ENCODE data around the gene ARPC2. TPM values are rescaled to one million over a fixed set of nuclear protein-coding genes. Genes with fewer than 3 reads are reported as not detected.

ARPC2 gene
- total and polyA plus RNA-seq, 2 of the 13 experiments (the other 11 are each of a cell fraction or from before 2014, with no cell fraction given), result 168 to 303 TPM

DNA sequence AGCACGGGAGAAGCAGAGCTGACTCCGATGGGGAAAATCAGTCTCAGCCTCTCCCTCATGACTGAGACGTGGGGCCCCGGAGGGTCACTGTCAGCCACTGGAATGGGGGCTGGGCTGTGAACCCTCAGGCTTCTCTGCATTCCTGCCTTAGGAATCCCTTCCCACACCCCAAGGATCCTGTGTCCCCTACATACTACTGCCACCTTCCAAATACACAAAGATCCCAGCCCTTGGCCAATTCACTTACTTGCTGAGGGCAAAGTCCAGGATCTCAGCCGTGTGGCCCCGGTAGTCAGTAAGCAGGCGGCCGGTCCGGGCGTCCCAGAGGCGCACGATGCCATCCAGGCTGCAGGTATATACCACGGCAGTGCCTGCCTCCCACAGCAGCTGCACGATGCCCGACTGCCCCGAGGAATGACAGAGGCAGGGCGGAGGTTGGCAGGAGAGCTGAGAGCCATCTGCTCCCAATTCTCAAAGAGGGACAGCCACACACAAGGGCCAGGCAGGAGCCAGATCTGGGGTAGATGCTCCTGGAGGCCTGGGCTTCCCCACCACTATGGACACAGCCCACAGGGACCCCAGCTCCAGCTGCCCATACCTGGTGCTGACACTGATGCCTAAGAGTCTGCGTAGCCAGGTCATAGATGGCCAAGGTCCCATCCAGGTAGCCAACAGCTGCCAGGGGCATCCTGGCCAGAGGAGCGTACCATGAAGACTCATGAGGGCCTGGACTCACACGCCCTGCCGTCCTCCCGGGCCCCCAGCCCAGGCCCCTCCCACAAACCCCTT is 48.0 kb downstream of the ARPC2 start (continued):
- no peak for TF ChIP-seq THAP9 (CRISPR knock-in tag; IDR thresholded peaks at IDR 0.05; ENCODE audit: borderline replicate concordance)
- no peak for TF ChIP-seq EZH2 (conservative IDR thresholded peaks at IDR 0.05; ENCODE audit: low read depth, low read length)
- TF ChIP-seq, protein P1, sequence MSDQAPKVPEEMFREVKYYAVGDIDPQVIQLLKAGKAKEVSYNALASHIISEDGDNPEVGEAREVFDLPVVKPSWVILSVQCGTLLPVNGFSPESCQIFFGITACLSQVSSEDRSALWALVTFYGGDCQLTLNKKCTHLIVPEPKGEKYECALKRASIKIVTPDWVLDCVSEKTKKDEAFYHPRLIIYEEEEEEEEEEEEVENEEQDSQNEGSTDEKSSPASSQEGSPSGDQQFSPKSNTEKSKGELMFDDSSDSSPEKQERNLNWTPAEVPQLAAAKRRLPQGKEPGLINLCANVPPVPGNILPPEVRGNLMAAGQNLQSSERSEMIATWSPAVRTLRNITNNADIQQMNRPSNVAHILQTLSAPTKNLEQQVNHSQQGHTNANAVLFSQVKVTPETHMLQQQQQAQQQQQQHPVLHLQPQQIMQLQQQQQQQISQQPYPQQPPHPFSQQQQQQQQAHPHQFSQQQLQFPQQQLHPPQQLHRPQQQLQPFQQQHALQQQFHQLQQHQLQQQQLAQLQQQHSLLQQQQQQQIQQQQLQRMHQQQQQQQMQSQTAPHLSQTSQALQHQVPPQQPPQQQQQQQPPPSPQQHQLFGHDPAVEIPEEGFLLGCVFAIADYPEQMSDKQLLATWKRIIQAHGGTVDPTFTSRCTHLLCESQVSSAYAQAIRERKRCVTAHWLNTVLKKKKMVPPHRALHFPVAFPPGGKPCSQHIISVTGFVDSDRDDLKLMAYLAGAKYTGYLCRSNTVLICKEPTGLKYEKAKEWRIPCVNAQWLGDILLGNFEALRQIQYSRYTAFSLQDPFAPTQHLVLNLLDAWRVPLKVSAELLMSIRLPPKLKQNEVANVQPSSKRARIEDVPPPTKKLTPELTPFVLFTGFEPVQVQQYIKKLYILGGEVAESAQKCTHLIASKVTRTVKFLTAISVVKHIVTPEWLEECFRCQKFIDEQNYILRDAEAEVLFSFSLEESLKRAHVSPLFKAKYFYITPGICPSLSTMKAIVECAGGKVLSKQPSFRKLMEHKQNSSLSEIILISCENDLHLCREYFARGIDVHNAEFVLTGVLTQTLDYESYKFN (CRISPR knock-in tag; conservative IDR thresholded peaks at IDR 0.05), result peak; percentile 56; the same call in 1 of the 2 replicates
- TF ChIP-seq IKZF1 (IDR thresholded peaks at IDR 0.05), result no peak
- TF ChIP-seq NRL (CRISPR knock-in tag; IDR thresholded peaks at IDR 0.05; ENCODE audit: borderline replicate concordance), result no peak
- TF ChIP-seq PAWR (CRISPR knock-in tag; IDR thresholded peaks at IDR 0.05; ENCODE audit: borderline replicate concordance), result no peak
- TF ChIP-seq TARDBP (CRISPR knock-in tag; IDR thresholded peaks at IDR 0.05), result no peak
- no peak; the same call in 1 of the 2 replicates for TF ChIP-seq RAD21 (CRISPR knock-in tag; IDR thresholded peaks at IDR 0.05)
- TF ChIP-seq ZNF382 (CRISPR knock-in tag; IDR thresholded peaks at IDR 0.05; ENCODE audit: borderline replicate concordance), result no peak
- no peak for TF ChIP-seq ZNF296 (CRISPR knock-in tag; conservative IDR thresholded peaks at IDR 0.05)
- TF ChIP-seq MEIS2 (CRISPR knock-in tag; IDR thresholded peaks at IDR 0.05), result no peak
- TF ChIP-seq NCOA5 (CRISPR knock-in tag; IDR thresholded peaks at IDR 0.05), result no peak
- TF ChIP-seq, protein P2, sequence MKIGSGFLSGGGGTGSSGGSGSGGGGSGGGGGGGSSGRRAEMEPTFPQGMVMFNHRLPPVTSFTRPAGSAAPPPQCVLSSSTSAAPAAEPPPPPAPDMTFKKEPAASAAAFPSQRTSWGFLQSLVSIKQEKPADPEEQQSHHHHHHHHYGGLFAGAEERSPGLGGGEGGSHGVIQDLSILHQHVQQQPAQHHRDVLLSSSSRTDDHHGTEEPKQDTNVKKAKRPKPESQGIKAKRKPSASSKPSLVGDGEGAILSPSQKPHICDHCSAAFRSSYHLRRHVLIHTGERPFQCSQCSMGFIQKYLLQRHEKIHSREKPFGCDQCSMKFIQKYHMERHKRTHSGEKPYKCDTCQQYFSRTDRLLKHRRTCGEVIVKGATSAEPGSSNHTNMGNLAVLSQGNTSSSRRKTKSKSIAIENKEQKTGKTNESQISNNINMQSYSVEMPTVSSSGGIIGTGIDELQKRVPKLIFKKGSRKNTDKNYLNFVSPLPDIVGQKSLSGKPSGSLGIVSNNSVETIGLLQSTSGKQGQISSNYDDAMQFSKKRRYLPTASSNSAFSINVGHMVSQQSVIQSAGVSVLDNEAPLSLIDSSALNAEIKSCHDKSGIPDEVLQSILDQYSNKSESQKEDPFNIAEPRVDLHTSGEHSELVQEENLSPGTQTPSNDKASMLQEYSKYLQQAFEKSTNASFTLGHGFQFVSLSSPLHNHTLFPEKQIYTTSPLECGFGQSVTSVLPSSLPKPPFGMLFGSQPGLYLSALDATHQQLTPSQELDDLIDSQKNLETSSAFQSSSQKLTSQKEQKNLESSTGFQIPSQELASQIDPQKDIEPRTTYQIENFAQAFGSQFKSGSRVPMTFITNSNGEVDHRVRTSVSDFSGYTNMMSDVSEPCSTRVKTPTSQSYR (CRISPR knock-in tag; IDR thresholded peaks at IDR 0.05; ENCODE audit: borderline replicate concordance), result no peak
